AG09319 (cell line): ENCODE data around the gene CACNA1C.
A peak's percentile ranks its signal among the peaks of the same experiment; 100 is the strongest.

Experiments used
- DNase-seq: peaks from one replicate; pipeline ENCODE4 v3.0.0-alpha.2; 2010; ENCODE audit warnings: low read depth; ENCODE audit errors: extremely low read depth
- CTCF ChIP-seq: IDR thresholded peaks from 2 replicates; pipeline ENCODE4 v1.5.1; 2011; ENCODE audit warnings: low read depth, mild to moderate bottlenecking, inconsistent platforms, low read length, moderate library complexity

The CACNA1C gene

GRCh38 chr12:2179058-2179457 lies 126.3 kb downstream of the CACNA1C start:
- DNase-seq, result no peak
- TF ChIP-seq CTCF, result no peak

GRCh38 chr12:2179953-2180736 lies 127.4 kb downstream of the CACNA1C start:
- peak; percentile 87 for DNase-seq
- no peak for TF ChIP-seq CTCF

- DNase-seq, result no peak
- no peak for TF ChIP-seq CTCF
These were observed 127.9 kb downstream of the CACNA1C start for GRCh38 chr12:2180737-2181082.

- DNase-seq, result peak; percentile 81
- TF ChIP-seq CTCF, result peak; percentile 61
These were observed 131.1 kb downstream of the CACNA1C start for GRCh38 chr12:2183556-2184541.

- TF ChIP-seq CTCF, result no peak
- no peak for DNase-seq
These were observed 133.1 kb downstream of the CACNA1C start for GRCh38 chr12:2185751-2186341.

GRCh38 chr12:2187195-2187945 lies 134.6 kb downstream of the CACNA1C start:
- TF ChIP-seq CTCF, result no peak
- DNase-seq, result no peak
